ENCODE data around the gene PRKCB. TPM values are rescaled to one million over a fixed set of nuclear protein-coding genes. Genes with fewer than 3 reads are reported as not detected.
"Not testable (repeated sequence)": the region's sequence is repeated elsewhere in the genome, so short reads cannot be mapped to it uniquely, and the experiment has no call there.

PRKCB gene
- total RNA-seq, 1 experiment from 2014 or later = 2.0 TPM

- not testable (repeated sequence) for DNase-seq (ENCODE audit: extremely low read depth, low read depth)
These were observed 194.1 kb downstream of the PRKCB start for GRCh38 chr16:24029841-24030240.

GRCh38 chr16:24035127-24035842, 199.5 kb downstream of the PRKCB start:
- DNase-seq (ENCODE audit: extremely low read depth, low read depth) = no peak

- DNase-seq (ENCODE audit: extremely low read depth, low read depth) = no peak
These were observed 200.3 kb downstream of the PRKCB start for GRCh38 chr16:24036038-24036543.

- peak; percentile 54 for DNase-seq (ENCODE audit: extremely low read depth, low read depth)
These were observed 200.8 kb downstream of the PRKCB start for GRCh38 chr16:24036614-24037013.

GRCh38 chr16:24037335-24037734, 201.6 kb downstream of the PRKCB start:
- no peak for DNase-seq (ENCODE audit: extremely low read depth, low read depth)

GRCh38 chr16:24041834-24042631, 206.2 kb downstream of the PRKCB start:
- peak; percentile 66 for DNase-seq (ENCODE audit: extremely low read depth, low read depth)

GRCh38 chr16:24044467-24044866, 208.7 kb downstream of the PRKCB start:
- no peak for DNase-seq (ENCODE audit: extremely low read depth, low read depth)

- DNase-seq (ENCODE audit: extremely low read depth, low read depth) = no peak
These were observed 209.9 kb downstream of the PRKCB start for GRCh38 chr16:24045641-24046040.

- DNase-seq (ENCODE audit: extremely low read depth, low read depth) = no peak
These were observed 210.7 kb downstream of the PRKCB start for GRCh38 chr16:24046442-24046841.

GRCh38 chr16:24049113-24049512, 213.3 kb downstream of the PRKCB start:
- no peak for DNase-seq (ENCODE audit: extremely low read depth, low read depth)

- DNase-seq (ENCODE audit: extremely low read depth, low read depth) = no peak
These were observed 215.3 kb downstream of the PRKCB start for GRCh38 chr16:24051125-24051524.

- DNase-seq (ENCODE audit: extremely low read depth, low read depth) = no peak
These were observed 216.7 kb downstream of the PRKCB start for GRCh38 chr16:24052329-24053098.

GRCh38 chr16:24053099-24053946, 217.5 kb downstream of the PRKCB start:
- no peak for DNase-seq (ENCODE audit: extremely low read depth, low read depth)

GRCh38 chr16:24054741-24055491, 219.1 kb downstream of the PRKCB start:
- no peak for DNase-seq (ENCODE audit: extremely low read depth, low read depth)

- no peak for DNase-seq (ENCODE audit: extremely low read depth, low read depth)
These were observed 226.6 kb downstream of the PRKCB start for GRCh38 chr16:24062270-24062817.

GRCh38 chr16:24069036-24069590, 233.3 kb downstream of the PRKCB start:
- no peak for DNase-seq (ENCODE audit: extremely low read depth, low read depth)

GRCh38 chr16:24070851-24071250, 235.1 kb downstream of the PRKCB start:
- peak; percentile 50 for DNase-seq (ENCODE audit: extremely low read depth, low read depth)

- DNase-seq (ENCODE audit: extremely low read depth, low read depth) = no peak
These were observed 236.0 kb downstream of the PRKCB start for GRCh38 chr16:24071666-24072360.
